HG03520 (cell line): Measurements from ENCODE around the gene DPPA5.
A peak's percentile ranks its signal among the peaks of the same experiment; 100 is the strongest.
"Not testable (repeated sequence)": the region's sequence is repeated elsewhere in the genome, so short reads cannot be mapped to it uniquely, and the experiment has no call there.

Source experiments
- ATAC-seq: cut with Tn5 transposase; IDR thresholded peaks from one replicate; pipeline ENCODE4 v1.9.1; 2021; ENCODE audit warnings: mild to moderate bottlenecking, moderate library complexity; ENCODE audit not compliant: unreplicated experiment

Gene DPPA5

DNA sequence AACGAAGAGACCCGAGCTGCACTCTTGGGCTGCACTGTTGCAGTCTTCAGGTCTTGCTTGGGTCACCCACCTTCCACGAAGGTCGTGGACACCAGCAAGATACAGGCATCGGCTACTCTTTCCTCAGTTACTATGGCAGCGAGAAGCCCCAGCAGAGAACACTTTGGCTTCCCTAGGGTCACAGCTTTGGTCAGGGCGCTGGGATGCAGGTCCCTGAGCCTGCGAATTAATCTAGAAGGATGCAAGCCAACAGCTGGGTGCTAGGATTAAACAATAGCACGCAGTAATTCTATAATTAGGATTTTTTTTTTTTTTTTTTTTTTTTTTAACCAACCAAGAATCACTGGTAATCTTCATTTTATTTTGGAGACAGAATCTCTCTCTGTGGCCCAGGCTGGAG, 10.5 kb upstream of the DPPA5 start:
- no peak for ATAC-seq

DNA sequence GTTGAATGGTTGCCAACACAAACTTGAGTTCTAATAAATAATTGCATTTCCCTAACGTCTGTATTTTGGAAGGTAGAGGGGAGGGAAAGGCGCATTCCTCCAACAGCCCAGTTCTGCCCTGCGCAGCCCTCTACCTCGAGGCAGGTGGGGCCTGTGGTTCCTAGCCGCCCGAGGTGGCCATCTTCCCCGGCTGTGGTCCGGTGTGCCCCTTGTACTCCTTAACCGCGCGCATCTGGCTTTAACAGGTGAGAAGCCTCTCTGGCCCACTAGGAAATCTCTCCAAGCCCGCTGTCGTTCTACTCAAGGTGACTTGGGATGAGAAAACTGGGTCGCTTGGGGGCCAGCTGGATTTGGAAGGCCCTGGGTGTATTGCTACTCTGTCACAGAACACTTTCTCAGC, 10.0 kb upstream of the DPPA5 start:
- no peak for ATAC-seq

DNA sequence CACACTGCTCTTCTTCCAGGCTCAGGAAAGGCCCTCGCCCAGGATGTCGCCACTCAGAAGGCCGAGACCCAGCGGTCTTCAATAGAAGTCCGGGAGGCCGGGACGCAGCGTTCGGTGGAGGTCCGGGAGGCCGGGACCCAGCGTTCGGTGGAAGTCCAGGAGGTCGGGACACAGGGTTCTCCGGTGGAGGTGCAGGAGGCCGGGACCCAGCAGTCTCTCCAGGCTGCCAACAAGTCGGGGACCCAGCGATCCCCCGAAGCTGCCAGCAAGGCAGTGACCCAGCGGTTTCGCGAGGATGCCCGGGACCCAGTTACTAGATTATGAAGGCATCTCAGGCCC, 9.4 kb upstream of the DPPA5 start:
- ATAC-seq = no peak

DNA sequence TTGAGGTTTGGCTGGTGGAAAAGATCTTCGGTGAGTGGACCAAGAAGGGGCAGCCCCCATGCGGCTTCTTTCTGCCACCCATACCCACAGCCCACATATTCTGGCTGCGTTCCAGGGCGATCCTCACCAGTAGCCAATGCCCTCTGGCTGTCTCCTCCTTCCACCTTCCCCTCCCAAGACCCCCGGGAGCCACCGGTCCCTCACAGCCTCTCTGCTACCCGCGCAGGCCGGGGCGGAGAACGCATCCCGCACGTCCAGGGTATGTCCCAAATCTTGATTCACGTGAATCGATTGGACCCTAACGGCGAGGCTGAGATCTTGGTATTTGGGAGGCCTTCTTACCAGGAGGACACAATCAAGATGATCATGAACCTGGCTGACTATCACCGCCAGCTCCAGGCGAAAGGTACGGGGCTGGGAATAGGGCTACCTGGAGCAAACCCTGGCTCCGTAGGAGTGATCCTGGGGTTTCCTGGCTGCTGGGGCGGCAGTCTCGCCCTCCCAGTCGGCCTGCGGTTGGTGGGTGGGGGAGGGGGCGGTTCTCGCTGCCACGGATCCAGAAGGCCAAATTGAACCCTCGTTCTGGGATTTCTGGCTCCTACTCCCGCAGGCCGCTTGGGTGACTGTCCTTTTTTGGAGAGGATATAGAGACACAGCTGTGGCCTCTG, 8.9 kb upstream of the DPPA5 start:
- no peak for ATAC-seq

DNA sequence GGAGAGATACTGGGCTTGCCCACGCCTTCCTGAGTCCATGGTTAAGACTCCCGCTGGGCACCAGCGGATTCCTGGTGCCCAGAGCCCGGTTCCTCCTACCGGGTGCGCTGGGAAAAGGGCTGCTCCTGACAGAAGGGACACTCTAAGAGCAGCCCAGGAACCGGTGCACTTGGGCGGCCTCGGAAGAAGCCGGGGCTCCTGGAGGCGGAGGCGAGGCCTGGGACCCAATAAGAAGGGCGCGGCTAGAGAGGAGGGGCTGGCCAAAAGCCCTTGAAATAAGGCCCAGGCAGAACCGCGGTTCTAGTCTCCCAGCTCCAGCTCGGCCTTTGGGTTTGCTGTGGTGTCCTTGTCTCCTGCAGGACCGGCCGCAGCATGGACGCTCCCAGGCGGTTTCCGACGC, 8.3 kb upstream of the DPPA5 start, which contains the start of gene KHDC3L:
TSS of gene KHDC3L (plus strand) at position 301 of the 400 bp plus-strand sequence. CDS start at position 373, 72 bp downstream.
- no peak for ATAC-seq

GRCh38 chr6:73349311-73349710, 4.8 kb downstream of the DPPA5 start:
- no peak for ATAC-seq

- ATAC-seq = no peak
These were observed 5.4 kb downstream of the DPPA5 start for GRCh38 chr6:73348550-73349204.

- no peak for ATAC-seq
These were observed 10.9 kb downstream of the DPPA5 start for GRCh38 chr6:73343164-73343563.

DNA sequence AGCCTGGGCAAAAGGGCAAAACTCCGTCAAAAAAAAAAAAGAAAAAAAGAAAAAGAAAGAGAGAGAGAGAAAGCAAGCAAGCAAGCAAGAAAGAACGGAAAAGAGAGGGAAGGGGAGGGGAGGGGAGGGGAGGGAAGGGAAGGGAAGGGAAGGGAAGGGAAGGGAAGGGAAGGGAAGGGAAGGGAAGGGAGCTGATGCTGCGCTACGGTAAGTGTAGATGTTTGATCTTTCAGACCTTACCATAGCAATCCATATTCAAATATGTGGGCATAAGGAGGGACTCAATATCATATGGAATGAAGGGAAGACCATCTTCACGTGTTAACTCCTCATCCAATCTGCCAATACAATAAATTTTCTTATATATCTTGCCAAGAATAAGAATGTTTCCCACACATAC, 11.9 kb downstream of the DPPA5 start:
- no peak for ATAC-seq

- no peak for ATAC-seq
These were observed 12.7 kb downstream of the DPPA5 start for GRCh38 chr6:73341335-73341734.

GRCh38 chr6:73340048-73340447, 14.0 kb downstream of the DPPA5 start:
- ATAC-seq = no peak

DNA sequence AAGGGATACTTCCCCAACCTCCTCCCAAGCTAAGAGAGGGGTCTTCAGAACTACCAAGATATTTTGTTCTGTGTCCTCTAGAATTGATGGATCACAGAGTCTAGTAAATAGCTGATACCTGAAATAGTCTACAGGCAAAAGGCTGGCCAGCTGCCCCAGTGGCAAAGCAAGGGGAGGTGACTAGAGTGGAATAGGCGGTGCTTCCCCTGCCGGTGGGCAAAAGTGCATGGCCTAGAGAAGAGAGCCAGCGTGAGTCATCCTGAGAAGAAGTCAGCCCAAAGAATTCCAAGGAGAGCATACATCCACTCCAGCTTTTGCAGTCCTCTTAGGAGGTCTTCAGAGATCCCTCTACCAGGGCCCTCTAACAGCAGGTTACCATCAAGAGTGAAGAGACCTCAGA, 14.7 kb downstream of the DPPA5 start:
- ATAC-seq = no peak

DNA sequence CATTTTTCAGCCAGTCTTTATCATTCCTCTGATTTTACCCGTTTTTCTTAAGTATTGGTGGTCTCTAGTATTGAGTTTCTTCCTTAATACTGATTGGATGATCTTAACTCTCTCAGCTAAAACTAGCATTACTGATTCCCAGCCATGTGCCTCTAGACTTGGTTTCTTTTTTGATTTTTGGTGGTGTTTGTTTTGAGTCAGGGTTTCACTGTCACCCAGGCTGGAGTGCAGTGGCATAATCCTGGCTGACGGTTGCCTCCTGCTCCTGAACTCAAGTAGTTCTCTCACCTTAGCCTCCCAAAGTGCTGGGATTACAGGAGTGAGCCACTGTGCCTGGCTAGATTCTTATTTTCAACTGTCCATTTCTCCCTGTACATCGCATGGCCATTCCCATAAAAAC, 24.9 kb downstream of the DPPA5 start:
- peak; percentile 55 for ATAC-seq

GRCh38 chr6:73328790-73329189, 25.3 kb downstream of the DPPA5 start:
- no peak for ATAC-seq

- ATAC-seq = no peak
These were observed 28.4 kb downstream of the DPPA5 start for GRCh38 chr6:73325656-73326055.

DNA sequence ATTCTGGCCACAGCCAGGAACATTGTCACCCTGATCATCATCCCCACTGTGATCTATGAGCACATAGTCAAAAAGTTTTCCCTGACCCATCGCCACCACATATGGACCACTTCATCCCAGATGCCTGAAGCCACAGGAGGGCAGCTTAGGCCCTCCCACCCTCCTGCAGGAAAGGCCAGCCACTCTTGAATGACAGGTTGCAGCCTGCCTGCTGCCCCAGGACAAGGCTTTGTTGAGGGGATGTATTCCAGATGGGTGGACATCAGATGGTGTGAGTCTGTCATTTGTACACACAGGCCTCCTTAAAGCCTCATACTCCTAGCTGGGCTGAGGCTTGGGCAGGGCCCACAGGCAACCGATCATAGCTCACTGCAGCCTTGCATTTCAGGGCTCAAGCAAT, 30.8 kb downstream of the DPPA5 start:
- no peak for ATAC-seq

DNA sequence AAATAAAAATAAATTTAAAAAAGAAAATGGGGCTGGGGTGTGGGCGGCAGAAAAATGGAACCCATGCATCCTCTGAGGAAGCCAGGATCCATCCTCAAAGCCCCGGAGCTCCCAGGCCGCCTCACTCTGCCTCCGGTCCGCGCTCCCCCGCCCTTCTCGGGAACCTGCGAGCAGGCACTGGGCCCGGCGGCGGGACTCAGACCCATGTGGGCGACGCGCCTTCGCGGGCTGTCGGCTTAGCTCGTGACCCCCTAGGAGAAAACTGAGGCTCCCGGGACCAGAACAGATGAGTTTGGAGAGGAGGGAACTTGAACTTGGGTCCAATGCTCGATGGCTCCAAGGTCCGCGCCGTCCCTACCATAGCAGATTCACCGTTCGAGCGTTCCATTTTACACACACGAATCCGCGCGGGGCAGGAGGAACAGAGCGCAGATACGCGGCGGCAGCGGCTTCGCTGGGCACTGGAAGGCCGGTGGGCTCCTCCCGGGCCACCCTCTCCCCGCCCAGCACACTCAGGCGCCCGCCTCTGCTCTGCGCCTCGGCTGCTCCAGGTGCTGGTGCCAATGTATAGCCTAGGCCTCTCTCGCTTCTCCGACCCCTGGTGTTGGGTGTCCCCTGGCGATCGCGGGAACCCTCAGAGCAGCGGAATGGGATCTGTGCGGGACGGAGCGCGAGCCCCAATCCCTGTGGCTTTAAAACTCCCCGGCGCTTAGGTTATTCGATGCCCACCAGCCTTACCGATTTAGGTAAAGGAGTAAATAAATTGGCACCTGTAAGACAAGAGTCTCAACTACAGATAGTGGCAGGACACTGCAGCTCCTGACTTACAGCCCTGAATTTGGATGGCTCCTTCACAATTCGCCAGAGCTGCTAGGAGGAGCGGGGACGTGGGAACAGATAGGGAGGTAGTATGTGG, 39.2 kb downstream of the DPPA5 start:
- no peak for ATAC-seq

DNA sequence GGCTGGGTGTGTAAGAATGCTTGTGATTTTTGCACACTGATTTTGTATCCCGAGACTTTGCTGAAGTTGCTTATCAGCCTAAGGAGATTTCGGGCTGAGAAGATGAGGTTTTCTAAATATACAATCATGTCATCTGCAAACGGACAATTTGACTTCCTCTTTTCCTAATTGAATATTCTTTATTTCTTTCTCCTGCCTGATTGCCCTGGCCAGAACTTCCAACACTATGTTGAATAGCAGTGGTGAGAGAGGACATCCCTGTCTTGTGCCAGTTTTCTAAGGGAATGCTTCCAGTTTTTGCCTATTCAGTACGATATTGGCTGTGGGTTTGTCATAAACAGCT, 43.6 kb downstream of the DPPA5 start:
- ATAC-seq = not testable (repeated sequence)

GRCh38 chr6:73309785-73310502, 44.1 kb downstream of the DPPA5 start:
- ATAC-seq = peak; percentile 95

DNA sequence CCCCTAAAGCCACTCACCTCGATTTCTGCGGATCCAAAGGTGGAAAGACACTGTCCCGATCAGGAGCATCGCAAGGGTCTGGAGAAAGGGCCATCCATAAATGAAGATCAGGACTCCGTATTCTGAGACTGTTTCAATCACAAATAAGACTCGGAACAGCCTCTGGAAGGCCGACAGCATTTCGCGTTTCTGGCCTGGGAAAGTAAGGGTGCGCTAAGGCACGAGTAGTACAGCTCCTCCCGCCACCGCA, 44.6 kb downstream of the DPPA5 start:
- ATAC-seq = peak; percentile 26

GRCh38 chr6:73308712-73309534, 45.2 kb downstream of the DPPA5 start:
- no peak for ATAC-seq
